Muscle layer of colon (tissue), 2 donors: ENCODE data around the gene MYO5B.

Experiments
- H3K27ac ChIP-seq: one replicate; pipeline ENCODE4 v1.7.0; 2013; ENCODE audit warnings: low read depth, mild to moderate bottlenecking, low read length, moderate library complexity
- H3K27me3 ChIP-seq, 2 donors: one replicate each; pipeline ENCODE4 v1.7.0; 2013; ENCODE audit warnings: low read length in 2 of 2, mild to moderate bottlenecking in 2 of 2; ENCODE audit not compliant: insufficient read depth in 2 of 2, control insufficient read depth in 1 of 2
- H3K36me3 ChIP-seq: one replicate; pipeline ENCODE4 v1.7.0; 2013; ENCODE audit warnings: mild to moderate bottlenecking, low read length; ENCODE audit not compliant: insufficient read depth
- H3K4me1 ChIP-seq: one replicate; pipeline ENCODE4 v1.7.0; 2013; ENCODE audit warnings: mild to moderate bottlenecking, low read length; ENCODE audit not compliant: insufficient read depth
- H3K4me3 ChIP-seq, 2 donors: one replicate each; pipeline ENCODE4 v1.7.0; 2013; ENCODE audit warnings: low read length in 2 of 2, low read depth in 1 of 2, mild to moderate bottlenecking in 1 of 2, moderate library complexity in 1 of 2
- H3K9ac ChIP-seq: one replicate; pipeline ENCODE4 v1.7.0; 2013; ENCODE audit warnings: low read length
- H3K9me3 ChIP-seq: one replicate; pipeline ENCODE4 v1.7.0; 2013; ENCODE audit warnings: mild to moderate bottlenecking, low read length
- donor health status: abdominal sarcoma.
- donor health status: Adenocarcinoma of cecum.

MYO5B gene

DNA sequence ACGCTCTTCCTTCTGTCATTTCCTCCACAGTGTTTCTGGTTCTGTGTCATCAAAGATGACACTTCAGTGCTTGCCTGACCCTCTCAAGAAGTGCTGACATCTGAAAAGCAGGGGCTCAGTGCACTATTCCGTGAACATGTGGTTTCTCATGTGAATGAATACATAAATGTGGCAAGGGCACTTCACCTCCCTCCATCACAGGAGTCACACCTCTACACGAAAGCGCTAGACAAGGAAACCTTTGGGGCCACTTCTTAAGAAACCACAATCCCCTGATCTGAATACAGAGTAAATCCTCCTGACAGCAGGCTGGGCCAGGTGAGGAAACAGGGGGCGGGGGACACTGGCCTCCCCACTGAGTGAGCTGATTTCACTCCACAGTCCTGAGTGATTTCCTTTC lies 235.8 kb downstream of the MYO5B start:
- Histone ChIP-seq H3K36me3 (no peaks in the 10 kb centered on the region), H3K27ac (no peak overlapping the region), H3K9me3 (no peaks in the 10 kb centered on the region), H3K4me3 (no peak overlapping the region), H3K9ac (no peak overlapping the region), H3K27me3 (no peaks in the 10 kb centered on the region), H3K4me1 (no peaks in the 10 kb centered on the region)

- Histone ChIP-seq H3K4me1 (no peaks in the 10 kb centered on the region), H3K27me3 (no peaks in the 10 kb centered on the region), H3K4me3 (no peak overlapping the region), H3K9me3 (no peaks in the 10 kb centered on the region), H3K27ac (no peak overlapping the region), H3K9ac (no peak overlapping the region), H3K36me3 (no peaks in the 10 kb centered on the region)
Measured at GRCh38 chr18:49955263-49955662, 239.7 kb downstream of the MYO5B start.

- Histone ChIP-seq H3K4me3 (no peak overlapping the region), H3K4me1 (no peaks in the 10 kb centered on the region), H3K36me3 (no peaks in the 10 kb centered on the region), H3K9ac (no peak overlapping the region), H3K27ac (no peak overlapping the region), H3K9me3 (no peaks in the 10 kb centered on the region), H3K27me3 (no peaks in the 10 kb centered on the region)
Measured at GRCh38 chr18:49953391-49953790, 241.6 kb downstream of the MYO5B start.

DNA sequence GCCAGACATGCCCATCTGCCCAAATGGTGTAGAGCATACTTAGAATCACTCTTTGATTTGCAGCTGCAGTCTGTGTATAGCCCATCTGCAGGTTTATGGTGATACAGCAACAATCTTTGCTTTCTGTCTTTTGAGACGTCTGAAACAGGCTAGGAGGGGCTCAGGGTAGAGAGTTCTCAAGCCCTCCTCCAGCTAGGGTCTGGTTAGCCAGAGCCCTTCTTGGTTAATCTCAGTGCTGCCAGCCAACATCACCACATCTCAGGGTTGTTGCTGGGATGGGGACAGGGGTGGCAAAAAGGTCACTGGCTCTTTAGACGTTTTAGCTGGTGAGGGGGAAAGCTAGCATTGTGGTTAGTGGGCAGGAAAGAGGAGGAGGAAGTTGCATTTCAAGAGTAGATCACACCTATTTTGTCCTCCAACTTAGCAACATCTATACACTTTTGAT lies 245.0 kb downstream of the MYO5B start:
- Histone ChIP-seq H3K9me3 (no peaks in the 10 kb centered on the region), H3K4me3 (no peak overlapping the region), H3K27me3 (no peaks in the 10 kb centered on the region), H3K9ac (no peak overlapping the region), H3K4me1 (no peaks in the 10 kb centered on the region), H3K36me3 (no peaks in the 10 kb centered on the region), H3K27ac (no peak overlapping the region)

DNA sequence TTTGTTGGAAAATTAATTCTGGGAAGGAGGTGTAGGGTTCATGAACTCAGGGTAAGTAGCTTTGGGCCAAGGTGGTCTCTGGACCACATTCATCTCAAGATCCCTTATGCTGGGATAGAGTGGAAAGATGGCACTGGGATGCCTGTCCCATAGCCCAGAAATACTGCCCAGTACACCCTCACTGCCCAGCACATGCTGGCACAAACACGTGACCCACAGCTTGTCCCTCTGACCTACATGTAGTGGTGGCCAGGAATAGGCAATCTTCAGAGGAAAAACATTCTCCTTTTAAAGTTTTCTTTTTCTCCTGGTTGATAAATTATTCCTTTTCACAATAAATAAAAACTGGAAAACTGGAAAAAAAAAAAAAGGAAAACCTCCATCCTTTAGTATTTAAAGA lies 246.0 kb downstream of the MYO5B start:
- H3K9me3 ChIP-seq = no peaks in the 10 kb centered on the region
- H3K4me1 ChIP-seq = no peaks in the 10 kb centered on the region
- H3K27ac ChIP-seq = no peak overlapping the region
- no peaks in the 10 kb centered on the region for H3K27me3 ChIP-seq
- no peak overlapping the region for H3K4me3 ChIP-seq
- H3K9ac ChIP-seq = no peak overlapping the region
- H3K36me3 ChIP-seq = no peaks in the 10 kb centered on the region

DNA sequence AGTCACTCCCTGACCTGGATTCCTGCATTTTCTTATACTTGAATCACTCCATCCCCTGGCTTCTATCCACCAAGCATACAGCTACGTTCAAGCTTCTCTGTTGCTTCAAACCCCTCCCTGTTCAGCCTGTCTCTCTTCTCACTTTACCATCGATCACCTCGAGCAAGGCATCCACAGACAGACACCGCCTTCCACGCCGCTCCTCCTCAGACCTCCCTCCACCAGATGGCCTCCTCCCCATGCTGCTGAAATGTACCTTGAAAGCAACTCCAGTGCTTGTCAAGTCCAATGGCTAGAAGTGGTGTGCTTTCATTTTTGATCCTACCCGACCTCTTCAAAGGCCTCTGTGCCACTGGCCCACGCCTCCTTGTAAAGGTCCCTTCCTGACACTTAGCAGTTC lies 250.3 kb downstream of the MYO5B start:
- no peak overlapping the region for H3K27ac ChIP-seq
- no peaks in the 10 kb centered on the region for H3K4me1 ChIP-seq
- H3K27me3 ChIP-seq = no peaks in the 10 kb centered on the region
- no peak overlapping the region for H3K9ac ChIP-seq
- no peaks in the 10 kb centered on the region for H3K36me3 ChIP-seq
- no peaks in the 10 kb centered on the region for H3K9me3 ChIP-seq
- no peak overlapping the region for H3K4me3 ChIP-seq

DNA sequence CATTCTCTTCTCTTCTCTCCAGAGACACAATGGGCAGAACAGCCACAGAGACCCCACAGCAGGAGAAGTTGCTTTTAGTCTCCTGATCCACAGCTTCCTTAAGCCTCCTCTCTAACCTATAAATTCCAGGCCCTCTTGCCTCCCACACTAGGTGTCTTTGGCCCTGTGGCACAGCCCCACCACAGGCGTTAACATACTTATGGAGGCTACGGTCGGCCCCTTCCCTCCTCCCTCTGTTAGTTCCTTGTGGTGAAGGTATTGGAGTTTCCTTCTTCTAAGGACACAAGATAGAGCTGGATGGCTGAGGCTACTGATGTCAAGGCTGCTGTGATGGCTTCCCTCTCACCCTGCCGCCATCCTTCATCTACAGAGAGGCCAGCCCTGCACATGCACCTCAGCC lies 258.1 kb downstream of the MYO5B start:
- Histone ChIP-seq H3K36me3 (no peaks in the 10 kb centered on the region), H3K4me3 (no peak overlapping the region), H3K9me3 (no peaks in the 10 kb centered on the region), H3K27ac (no peak overlapping the region), H3K4me1 (no peaks in the 10 kb centered on the region), H3K27me3 (no peaks in the 10 kb centered on the region), H3K9ac (no peak overlapping the region)

GRCh38 chr18:49935215-49935614 lies 259.7 kb downstream of the MYO5B start:
- no peak overlapping the region for H3K9ac ChIP-seq
- H3K27ac ChIP-seq = no peak overlapping the region
- no peaks in the 10 kb centered on the region for H3K27me3 ChIP-seq
- no peaks in the 10 kb centered on the region for H3K36me3 ChIP-seq
- H3K9me3 ChIP-seq = no peaks in the 10 kb centered on the region
- no peaks in the 10 kb centered on the region for H3K4me1 ChIP-seq
- no peak overlapping the region for H3K4me3 ChIP-seq

- H3K36me3 ChIP-seq = no peaks in the 10 kb centered on the region
Measured at GRCh38 chr18:49934457-49934856, 260.5 kb downstream of the MYO5B start.

DNA sequence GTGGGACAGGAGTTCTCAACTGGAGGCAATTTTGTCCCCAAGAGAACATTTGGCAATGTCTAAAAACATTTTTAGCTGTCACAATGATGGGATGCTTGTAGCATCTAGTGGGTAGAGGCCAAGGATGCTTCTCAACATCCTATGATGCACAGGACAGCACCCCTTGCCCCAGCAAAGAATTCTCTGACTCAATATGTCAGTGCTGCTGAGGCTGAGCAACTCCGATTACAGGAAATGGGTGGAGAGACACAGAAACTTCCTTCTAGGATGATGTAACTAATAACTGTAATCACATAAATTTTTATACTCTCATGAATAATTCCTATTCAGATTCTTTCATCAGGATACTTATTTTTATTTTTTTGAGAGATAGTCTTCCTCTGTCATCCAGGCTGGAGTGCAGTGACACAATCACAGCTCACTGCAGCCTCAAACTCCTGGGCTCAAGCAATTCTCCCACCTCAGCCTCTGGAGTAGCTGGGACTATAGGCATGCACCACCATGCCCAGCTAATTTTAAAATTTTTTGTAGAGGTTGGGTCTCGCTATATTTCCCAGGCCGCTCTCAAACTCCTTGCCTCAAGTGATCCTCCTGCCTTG lies 261.3 kb downstream of the MYO5B start:
- H3K36me3 ChIP-seq = no peaks in the 10 kb centered on the region
- H3K4me3 ChIP-seq = no peak overlapping the region
- no peaks in the 10 kb centered on the region for H3K9me3 ChIP-seq
- no peak overlapping the region for H3K9ac ChIP-seq
- no peaks in the 10 kb centered on the region for H3K4me1 ChIP-seq
- H3K27me3 ChIP-seq = no peaks in the 10 kb centered on the region
- H3K27ac ChIP-seq = no peak overlapping the region

More at GRCh38 chr18:49934457-49934856, 260.5 kb downstream of the MYO5B start:
- Histone ChIP-seq H3K9ac (no peak overlapping the region), H3K27me3 (no peaks in the 10 kb centered on the region), H3K4me1 (no peaks in the 10 kb centered on the region), H3K9me3 (no peaks in the 10 kb centered on the region), H3K4me3 (no peak overlapping the region), H3K27ac (no peak overlapping the region)

GRCh38 chr18:49931760-49932159 lies 263.2 kb downstream of the MYO5B start:
- Histone ChIP-seq H3K36me3 (no peaks in the 10 kb centered on the region), H3K27ac (no peak overlapping the region), H3K4me3 (no peak overlapping the region), H3K9ac (no peak overlapping the region), H3K4me1 (no peaks in the 10 kb centered on the region), H3K9me3 (no peaks in the 10 kb centered on the region), H3K27me3 (no peaks in the 10 kb centered on the region)

GRCh38 chr18:49931179-49931578 lies 263.8 kb downstream of the MYO5B start:
- Histone ChIP-seq H3K9ac (no peak overlapping the region), H3K36me3 (no peaks in the 10 kb centered on the region), H3K27me3 (no peaks in the 10 kb centered on the region), H3K9me3 (no peaks in the 10 kb centered on the region), H3K4me3 (no peak overlapping the region), H3K27ac (no peak overlapping the region), H3K4me1 (no peaks in the 10 kb centered on the region)
